ENCODE measurements around the gene RASSF1.

RASSF1 gene

GRCh38 chr3:50365080-50365841, 24.6 kb upstream of the RASSF1 start:
- DNase-seq (ENCODE audit: low read depth in 2 of 2): peak; percentile 92 to 93

GRCh38 chr3:50364573-50365079, 24.0 kb upstream of the RASSF1 start:
- DNase-seq (ENCODE audit: low read depth in 2 of 2): no peak

GRCh38 chr3:50359760-50360110, 19.1 kb upstream of the RASSF1 start:
- DNase-seq (ENCODE audit: low read depth in 2 of 2): no peak

- peak; percentile 86 to 91 for DNase-seq (ENCODE audit: low read depth in 2 of 2)
Observed at GRCh38 chr3:50358911-50359759, 18.5 kb upstream of the RASSF1 start, which contains the start of gene TMEM115. TMEM115 (minus strand) TSS chr3:50359521; CDS start chr3:50359063, 458 bp downstream.

GRCh38 chr3:50358355-50358910, 17.8 kb upstream of the RASSF1 start:
- no peak for DNase-seq (ENCODE audit: low read depth in 2 of 2)

GRCh38 chr3:50357481-50357880, 16.8 kb upstream of the RASSF1 start:
- DNase-seq (ENCODE audit: low read depth in 2 of 2): no peak

GRCh38 chr3:50356553-50356952, 15.9 kb upstream of the RASSF1 start:
- DNase-seq (ENCODE audit: low read depth in 2 of 2): no peak

GRCh38 chr3:50355829-50356552, 15.4 kb upstream of the RASSF1 start:
- no peak for DNase-seq (ENCODE audit: low read depth in 2 of 2)

GRCh38 chr3:50354850-50355249, 14.2 kb upstream of the RASSF1 start:
- no peak for DNase-seq (ENCODE audit: low read depth in 2 of 2)

GRCh38 chr3:50354186-50354764, 13.6 kb upstream of the RASSF1 start:
- DNase-seq (ENCODE audit: low read depth in 2 of 2): no peak

- no peak for DNase-seq (ENCODE audit: low read depth in 2 of 2)
Observed at GRCh38 chr3:50353245-50354004, 12.8 kb upstream of the RASSF1 start.

- DNase-seq (ENCODE audit: low read depth in 2 of 2): no peak
Observed at GRCh38 chr3:50352781-50353180, 12.1 kb upstream of the RASSF1 start.

GRCh38 chr3:50351323-50351697, 10.7 kb upstream of the RASSF1 start:
- DNase-seq (ENCODE audit: low read depth in 2 of 2): no peak

GRCh38 chr3:50350527-50351322, 10.1 kb upstream of the RASSF1 start, which contains the start of the genes CYB561D2 and NPRL2:
CYB561D2 (plus strand) TSS chr3:50350862; CDS start chr3:50351434, 572 bp downstream.
NPRL2 (minus strand) TSS chr3:50350775; CDS start chr3:50350652, 123 bp downstream.
- peak; percentile 98 for DNase-seq (ENCODE audit: low read depth in 2 of 2)

GRCh38 chr3:50350213-50350526, 9.5 kb upstream of the RASSF1 start:
- no peak for DNase-seq (ENCODE audit: low read depth in 2 of 2)

GRCh38 chr3:50347187-50347813, 6.7 kb upstream of the RASSF1 start:
- peak; percentile 58 to 64 for DNase-seq (ENCODE audit: low read depth in 2 of 2)

GRCh38 chr3:50345586-50346234, 5.1 kb upstream of the RASSF1 start, which contains the start of gene ZMYND10:
ZMYND10 (minus strand) TSS chr3:50345732; CDS start chr3:50345579, 153 bp downstream.
- DNase-seq (ENCODE audit: low read depth in 2 of 2): peak; percentile 56 to 74

- no peak for DNase-seq (ENCODE audit: low read depth in 2 of 2)
Observed at GRCh38 chr3:50345008-50345407, 4.4 kb upstream of the RASSF1 start.

Data from activated CD4-positive, alpha-beta T cell treated with anti-CD3 and anti-CD28 coated beads for 24 hours (primary cell).